A673 (cell line): ENCODE results near the gene EIF2D.

ENCODE experiments used
- CTCF ChIP-seq: fragments of 300-800, 200-600 bp; sonication (generic); conservative IDR thresholded peaks from 2 replicates; pipeline ENCODE4 v1.5.1; 2017; ENCODE audit warnings: low read depth, mild to moderate bottlenecking, antibody characterized with exemption, low read length, moderate library complexity, mixed read lengths
- EZH2 ChIP-seq: fragments of 200-600 bp; sonication (generic); IDR thresholded peaks from 2 replicates; pipeline ENCODE4 v1.6.1; 2017; ENCODE audit warnings: borderline replicate concordance, low read depth, mild to moderate bottlenecking, mixed read lengths, antibody characterized with exemption, low read length; ENCODE audit not compliant: poor library complexity, severe bottlenecking

GRCh38 chr1:206582971-206583706 lies 29.1 kb downstream of the EIF2D start:
- TF ChIP-seq CTCF, result no peak
- TF ChIP-seq EZH2, result no peak
